IPS DF 19.7 (cell line): Measurements from ENCODE around the gene PNPLA7.
"Not testable (repeated sequence)": the region's sequence is repeated elsewhere in the genome, so short reads cannot be mapped to it uniquely, and the experiment has no call there.

Source experiments
- DNase-seq: peaks from one replicate; pipeline ENCODE4 v3.0.0-alpha.2; 2013; ENCODE audit warnings: low read depth, low spot score

Gene PNPLA7

DNA sequence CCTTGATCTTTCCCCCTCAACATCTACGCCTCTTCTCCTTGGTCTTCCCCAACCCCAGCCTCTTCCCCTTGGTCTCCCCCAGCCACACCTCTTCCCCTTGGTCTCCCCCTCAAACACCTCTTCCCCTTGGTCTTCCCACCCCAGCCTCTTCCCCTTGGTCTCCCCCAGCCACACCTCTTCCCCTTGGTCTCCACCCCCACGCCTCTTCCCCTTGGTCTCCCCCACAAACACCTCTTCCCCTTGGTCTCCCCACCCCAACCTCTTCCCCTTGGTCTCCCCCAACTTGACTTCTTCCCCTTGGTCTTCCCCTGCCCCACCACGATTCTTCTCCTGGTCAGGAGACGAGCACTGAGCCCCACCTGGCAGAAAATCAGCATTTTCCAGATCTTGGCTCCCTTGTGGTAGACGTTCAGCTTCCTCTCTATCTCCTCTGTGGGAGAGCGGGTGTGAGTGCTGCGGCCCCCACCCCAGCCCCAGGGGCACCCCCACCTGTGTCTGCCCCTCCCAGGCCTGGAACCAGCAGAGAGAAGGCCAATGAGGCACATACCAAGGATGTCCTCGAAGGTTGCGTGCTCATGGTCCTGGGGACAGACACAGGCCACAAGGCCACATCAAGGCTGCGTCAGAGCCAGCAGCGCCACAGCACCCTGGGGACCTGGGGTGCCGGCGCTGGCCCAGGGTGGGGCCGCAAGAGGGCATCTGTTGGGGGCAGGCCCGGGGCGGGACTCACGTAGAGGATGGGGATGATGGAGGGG is 98.0 kb downstream of the PNPLA7 start:
- DNase-seq, result no peak

DNA sequence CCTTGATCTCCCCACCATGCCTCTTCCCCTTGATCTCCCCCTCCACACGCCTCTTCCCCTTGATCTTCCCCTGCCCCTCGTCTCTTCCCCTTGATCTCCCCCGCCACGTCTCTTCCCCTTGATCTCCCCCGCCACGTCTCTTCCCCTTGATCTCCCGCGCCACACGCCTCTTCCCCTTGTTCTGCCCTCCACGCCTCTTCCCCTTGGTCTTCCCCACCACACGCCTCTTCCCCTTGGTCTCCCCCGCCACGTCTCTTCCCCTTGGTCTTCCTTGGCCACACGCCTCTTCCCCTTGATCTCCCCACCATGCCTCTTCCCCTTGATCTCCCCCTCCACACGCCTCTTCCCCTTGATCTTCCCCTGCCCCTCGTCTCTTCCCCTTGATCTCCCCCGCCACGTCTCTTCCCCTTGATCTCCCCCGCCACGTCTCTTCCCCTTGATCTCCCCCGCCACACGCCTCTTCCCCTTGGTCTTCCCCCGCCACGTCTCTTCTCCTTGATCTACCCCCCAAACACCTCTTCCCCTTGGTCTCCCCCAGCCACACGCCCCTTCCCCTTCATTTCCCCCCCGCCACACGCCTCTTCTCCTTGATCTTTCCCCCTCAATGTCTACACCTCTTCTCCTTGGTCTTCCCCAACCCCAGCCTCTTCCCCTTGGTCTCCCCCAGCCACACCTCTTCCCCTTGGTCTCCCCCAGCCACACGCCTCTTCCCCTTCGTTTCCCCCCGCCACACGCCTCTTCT is 98.8 kb downstream of the PNPLA7 start:
- DNase-seq, result not testable (repeated sequence)

DNA sequence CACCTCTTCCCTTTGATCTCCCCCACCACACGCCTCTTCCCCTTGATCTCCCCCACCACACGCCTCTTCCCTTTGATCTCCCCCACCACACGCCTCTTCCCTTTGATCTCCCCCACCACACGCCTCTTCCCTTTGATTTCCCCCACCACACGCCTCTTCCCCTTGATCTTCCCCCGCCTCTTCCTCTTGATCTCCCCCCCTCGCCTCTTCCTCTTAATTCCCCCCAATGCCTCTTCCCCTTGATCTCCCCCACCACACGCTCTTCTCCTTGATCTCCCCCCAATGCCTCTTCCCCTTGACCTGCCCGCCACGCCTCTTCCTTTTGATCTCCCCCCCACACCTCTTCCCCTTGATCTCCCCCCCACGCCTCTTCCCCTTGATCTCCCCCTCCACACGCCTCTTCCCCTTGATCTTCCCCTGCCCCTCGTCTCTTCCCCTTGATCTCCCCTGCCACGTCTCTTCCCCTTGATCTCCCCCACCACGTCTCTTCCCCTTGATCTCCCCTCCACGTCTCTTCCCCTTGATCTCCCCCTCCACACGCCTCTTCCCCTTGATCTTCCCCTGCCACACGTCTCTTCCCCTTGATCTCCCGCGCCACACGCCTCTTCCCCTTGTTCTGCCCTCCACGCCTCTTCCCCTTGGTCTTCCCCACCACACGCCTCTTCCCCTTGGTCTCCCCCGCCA is 99.5 kb downstream of the PNPLA7 start:
- not testable (repeated sequence) for DNase-seq

DNA sequence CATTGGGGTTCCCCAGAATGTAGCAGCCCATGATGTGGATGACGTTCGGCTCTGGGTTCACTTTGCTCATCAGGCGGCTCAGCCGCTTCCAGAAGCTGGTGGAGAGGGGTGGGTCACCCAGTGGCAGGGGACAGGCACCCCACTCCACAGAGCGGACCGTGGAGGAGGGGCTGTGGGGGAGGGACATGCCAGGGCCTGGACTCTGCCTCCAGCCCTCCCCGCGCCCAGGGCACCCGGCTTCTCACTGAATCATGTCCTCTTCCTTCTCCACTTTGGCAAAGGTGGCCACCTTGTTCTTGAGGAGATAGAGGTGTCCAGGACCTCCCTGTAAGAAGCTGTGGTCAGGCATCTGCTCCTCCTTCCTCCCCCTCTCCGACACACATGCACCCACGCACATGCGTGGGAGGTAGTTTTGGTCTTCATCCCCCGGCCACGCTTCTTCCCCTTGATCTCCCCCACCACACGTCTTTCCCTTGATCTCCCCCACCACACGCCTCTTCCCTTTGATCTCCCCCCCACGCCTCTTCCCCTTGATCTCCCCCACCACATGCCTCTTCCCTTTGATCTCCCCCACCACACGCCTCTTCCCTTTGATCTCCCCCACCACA is 100.2 kb downstream of the PNPLA7 start:
- no peak for DNase-seq

- no peak for DNase-seq
Measured at GRCh38 chr9:137449081-137449844, 100.9 kb downstream of the PNPLA7 start.

DNA sequence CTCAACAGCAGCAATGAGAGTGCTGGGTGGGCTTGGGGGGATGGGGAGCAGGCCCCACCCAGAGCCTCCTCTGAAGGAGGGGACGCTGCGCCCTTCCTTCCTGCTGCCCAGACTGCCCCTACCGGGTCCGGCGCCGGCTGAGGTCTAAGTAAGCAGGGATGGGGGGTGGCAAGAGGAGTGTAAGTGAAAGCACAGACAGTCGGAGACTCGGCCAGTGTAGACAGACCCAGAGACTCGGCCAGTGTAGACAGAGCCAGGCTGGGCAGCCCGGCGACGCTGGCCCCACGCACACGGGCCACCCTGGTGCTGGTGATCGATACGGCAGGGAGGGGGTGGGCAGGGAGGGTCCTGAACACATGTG is 101.6 kb downstream of the PNPLA7 start:
- DNase-seq, result no peak

DNA sequence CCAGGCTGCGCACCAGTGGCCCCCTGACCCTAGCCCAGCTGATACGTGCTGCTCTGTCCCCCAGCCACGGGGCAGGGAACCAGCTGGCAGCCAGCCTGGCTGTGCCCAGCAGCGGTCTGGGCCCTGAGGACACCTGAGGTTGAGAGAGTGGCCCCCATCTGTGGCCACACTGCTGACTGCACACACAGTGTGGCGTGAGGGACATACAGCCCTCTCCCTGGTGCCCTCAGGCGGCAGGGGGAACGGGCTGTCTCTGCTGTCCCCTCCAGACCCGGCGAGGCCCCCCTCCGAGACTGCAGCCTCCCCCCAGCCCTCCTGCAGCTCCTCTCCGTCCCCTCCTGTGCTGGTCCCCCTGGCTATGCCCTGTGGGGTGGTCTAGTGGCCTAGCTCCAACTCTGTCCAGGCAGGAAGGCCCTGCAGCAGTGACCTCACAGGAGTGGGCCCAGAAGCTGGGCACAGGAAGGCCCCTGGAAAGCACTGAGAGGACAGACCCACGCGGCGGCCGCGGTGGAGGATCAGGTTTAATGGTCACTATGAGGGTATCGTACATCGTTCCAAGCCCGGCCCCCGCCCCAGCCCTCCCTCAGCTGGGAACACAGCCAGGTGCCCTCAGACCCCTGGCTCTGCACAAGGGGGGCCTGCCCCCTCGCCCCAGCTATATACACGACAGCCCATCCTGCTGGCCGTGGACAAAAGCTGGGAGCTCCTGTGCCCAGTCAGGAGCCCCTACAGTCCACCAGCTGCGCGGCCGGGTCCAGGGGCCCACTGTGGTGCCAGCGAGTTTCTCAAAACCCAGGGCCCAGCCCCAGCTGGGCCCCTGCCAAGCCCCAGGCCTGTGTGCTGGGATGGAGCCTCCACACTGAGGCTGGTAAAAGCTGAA is 102.2 kb downstream of the PNPLA7 start:
- no peak for DNase-seq

- no peak for DNase-seq
Measured at GRCh38 chr9:137446851-137447471, 103.2 kb downstream of the PNPLA7 start.

DNA sequence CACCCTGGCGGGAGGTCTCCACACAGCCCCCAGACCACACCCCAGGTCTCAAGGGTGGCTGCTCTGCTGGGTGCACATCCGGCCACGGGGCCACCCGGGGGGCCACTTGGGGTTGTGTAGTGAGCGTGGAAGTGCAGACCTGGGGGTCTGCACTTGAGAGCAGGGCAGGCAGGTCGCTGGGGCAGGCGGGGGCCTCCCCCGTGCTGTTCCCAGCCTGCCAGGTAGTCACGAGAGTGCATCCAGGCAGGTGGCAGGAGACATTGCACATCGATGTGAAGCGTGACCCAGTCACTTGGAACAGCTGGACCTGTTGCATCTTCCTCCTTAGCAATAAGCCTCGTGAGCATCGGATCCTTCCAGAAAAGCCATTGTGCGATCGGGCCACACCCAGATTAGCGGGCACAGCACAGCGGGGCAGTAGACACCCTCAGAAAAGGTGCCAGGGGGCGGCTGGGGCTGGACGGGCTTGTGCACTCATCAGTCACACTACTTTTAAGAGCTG is 104.2 kb downstream of the PNPLA7 start:
- no peak for DNase-seq

DNA sequence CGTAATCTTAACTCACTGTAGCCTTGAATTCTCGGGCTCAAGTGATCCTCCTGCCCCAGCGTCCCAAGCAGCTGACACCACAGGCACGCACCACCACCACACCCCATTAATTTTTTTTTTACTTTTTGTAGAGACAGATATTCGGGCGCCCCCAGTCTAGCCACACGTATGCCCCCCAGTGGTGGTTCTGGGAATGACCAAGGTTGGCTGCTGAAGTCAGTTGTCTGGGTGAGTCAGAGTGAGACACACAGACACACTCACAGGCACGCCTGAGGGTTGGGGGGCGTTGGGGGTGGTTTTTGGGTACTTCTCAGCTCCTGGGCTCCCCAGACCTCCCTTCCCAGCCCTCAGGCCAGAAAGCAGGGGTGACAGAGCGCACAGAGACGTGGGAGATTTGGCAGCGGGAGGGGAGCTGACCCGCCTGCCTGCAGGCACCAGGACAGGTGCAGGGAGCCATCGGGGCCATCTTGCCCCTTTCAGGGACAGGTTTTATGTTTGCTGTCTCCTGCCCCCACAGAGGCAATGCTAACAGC is 104.9 kb downstream of the PNPLA7 start:
- no peak for DNase-seq

DNA sequence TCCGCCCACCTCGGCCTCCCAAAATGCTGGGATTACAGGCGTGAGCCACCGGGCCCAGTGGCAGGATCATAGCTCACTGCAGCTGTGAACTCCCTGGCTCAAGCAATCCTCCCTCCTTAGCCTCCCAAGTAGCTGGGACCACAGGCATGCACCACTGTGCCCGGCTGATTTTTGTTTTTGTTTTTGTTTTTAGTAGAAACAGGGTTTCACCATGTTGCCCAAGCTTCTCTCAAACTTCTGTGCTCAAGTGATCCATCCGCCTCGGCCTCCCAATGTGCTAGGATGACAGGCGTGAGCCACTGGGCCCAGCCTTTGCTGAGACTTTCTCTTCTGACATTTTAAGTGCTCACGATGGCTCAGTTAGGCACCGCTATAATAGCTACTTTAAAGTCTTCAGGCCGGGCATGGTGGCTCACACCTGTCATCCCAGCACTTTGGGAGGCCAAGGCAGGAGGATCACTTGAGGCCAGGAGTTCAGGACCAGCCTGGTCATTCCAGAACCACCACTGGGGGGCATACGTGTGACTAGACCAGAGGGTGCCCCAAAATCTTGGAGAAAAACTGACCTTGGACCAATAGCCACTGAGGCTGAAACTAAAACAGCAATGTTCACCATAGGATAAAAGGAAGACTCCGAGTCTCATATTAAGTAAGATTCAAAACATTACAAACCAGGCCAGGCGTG is 106.0 kb downstream of the PNPLA7 start:
- DNase-seq, result no peak

GRCh38 chr9:137441935-137442321 is 108.3 kb downstream of the PNPLA7 start:
- no peak for DNase-seq

DNA sequence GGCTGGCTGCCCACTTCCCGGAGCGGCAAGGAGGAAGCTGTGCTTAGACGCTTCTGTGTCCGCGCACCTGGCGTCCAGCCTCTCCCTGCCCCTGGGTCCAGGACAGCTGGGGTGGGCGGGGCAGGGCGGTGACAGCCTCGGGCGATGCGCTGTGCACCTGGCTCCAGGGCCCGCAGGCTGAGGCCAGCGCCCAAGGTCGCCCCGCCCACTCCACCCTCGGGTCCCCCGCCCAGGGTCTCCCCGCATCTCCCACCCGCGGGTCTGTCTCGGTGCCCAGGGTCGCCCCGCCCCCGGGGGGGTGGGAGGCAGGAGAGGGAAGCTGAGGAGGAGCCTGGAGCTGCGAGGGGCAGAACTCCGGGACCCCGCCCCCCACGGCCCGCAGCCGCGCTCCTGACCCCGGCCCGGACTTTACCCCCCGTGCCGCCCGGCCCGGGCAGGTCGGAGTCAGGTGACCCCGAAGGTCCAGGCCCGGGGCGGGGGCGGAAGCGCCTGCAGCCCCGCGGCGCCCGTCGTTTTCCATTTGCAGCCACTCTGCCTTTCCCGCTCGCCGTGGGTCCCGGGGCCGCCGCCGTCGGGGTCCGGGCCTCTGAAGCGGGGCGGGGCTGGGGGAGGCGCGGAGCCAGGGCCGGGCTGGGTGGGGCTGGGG is 108.8 kb downstream of the PNPLA7 start, which contains the start of gene ENTPD8:
TSS of gene ENTPD8 (minus strand) at position 69 of the 646 bp plus-strand sequence. CDS start 3,072 bp downstream, outside the sequence.
- DNase-seq, result no peak

GRCh38 chr9:137439158-137439714 is 111.0 kb downstream of the PNPLA7 start:
- no peak for DNase-seq

GRCh38 chr9:137438591-137439157 is 111.5 kb downstream of the PNPLA7 start:
- no peak for DNase-seq

DNA sequence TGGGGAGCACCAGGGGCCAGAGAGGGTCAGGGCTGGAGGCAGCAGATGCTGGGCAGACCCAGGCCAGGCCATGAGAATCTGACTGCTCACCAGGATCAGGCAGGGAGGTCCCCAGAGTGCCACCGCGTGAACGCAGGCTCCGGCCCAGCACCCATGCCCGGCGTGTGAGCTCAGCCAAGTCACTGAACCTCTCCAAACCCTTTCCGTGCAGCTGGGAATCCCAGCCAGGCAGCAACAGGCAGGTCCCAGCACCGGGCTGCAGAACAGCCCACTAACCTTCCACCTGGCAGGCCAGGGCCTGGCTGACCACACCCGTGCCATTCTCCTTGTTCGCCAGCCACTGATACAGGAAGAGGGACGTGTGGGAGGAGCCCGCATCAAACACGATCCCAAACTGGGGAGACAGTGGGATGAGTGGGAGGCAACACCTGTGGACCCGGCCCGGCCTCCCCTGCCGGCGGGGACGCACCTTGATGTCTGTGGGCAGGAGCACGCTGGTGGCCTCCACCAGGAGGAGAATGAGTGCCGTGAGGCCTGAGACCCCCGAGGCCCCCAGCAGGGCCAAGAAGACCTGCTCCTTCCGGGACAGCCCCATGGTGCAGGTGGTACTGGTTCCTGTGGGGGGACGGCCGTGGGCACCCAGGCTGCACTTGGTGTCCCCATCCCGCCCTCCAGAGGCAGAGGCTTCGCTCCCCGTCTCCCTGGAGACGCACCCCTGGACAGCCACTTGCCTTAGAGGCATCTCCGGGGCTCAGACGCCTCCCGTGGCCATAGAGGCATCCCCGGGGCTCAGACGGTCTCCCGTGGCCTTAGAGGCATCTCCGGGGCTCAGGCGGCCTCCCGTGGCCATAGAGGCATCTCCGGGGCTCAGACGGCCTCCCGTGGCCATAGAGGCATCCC is 112.3 kb downstream of the PNPLA7 start:
- no peak for DNase-seq
